GM12873 (cell line): ENCODE results near the gene PIGN.

Experiments used
- CTCF ChIP-seq: IDR thresholded peaks from 2 replicates; pipeline ENCODE4 v1.5.1; 2012; ENCODE audit warnings: low read depth, mild to moderate bottlenecking, moderate library complexity, low read length, control low read depth; ENCODE audit not compliant: insufficient read depth; ENCODE audit errors: missing control alignments

The PIGN gene

GRCh38 chr18:61991836-61992235, 195.0 kb downstream of the PIGN start:
- no peak for TF ChIP-seq CTCF

GRCh38 chr18:61991201-61991600, 195.7 kb downstream of the PIGN start:
- no peak for TF ChIP-seq CTCF
